CD1c-positive myeloid dendritic cell (primary cell): ENCODE data around the gene TMEM18.

Experiments used
- DNase-seq: peaks from one replicate; pipeline ENCODE4 v3.0.0-alpha.2; 2016; ENCODE audit errors: extremely low spot score

TMEM18 gene

DNA sequence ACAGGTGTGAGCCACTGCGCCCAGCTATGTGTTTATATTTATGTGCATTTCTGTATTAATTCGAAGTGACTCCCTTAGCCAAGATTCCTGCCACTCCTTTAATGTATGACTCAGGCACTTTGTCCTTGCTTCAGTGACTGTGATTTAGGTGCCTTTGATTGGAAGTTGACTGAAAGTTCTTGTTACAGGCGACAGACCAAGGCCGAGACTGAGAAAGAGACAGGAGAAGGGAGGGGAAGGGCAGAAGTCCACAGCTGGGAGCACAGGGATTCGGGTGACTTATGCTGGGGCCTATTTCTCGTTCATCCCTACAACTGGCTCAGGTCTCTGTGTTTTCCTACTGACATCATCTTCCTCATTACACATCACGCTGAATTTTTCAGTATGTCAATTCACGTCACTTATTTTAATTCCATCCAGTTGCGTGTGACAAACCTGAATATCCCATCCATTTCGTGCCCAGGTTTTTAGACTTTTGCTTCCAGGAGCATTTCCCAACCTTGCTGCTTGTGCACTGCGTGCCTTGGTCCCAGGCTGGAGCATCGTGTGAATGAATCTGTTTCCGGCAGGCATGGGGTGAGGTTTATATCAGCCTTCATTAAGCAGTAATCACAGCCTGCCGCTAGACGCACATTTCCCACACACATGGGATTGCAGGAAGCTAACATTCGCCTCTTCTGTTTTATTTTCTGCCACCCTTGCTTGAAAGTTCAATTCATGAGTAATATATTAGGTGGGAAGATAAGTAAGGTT, 42.4 kb downstream of the TMEM18 start:
- DNase-seq, result no peak

- DNase-seq, result no peak
These were observed 43.2 kb downstream of the TMEM18 start for GRCh38 chr2:634041-634440.

DNA sequence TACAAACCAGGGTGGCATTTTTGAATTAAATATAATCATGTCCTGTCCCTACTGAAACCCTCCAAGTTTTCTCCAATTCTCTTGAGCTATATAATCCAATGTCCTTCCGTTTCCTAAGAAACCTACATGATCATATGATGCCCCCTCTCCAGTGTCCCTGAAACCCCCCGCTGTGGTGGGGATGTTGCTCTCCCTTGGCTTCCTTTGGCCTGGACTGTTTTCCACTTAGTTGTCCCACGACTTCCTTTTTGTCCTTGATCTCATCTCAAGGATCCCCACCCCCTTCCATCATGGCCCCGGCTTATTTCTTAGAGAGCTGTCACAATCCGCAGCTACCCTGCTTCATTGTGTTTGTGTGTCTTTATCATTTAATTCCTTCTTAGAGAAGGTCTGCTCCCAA, 43.8 kb downstream of the TMEM18 start:
- no peak for DNase-seq

DNA sequence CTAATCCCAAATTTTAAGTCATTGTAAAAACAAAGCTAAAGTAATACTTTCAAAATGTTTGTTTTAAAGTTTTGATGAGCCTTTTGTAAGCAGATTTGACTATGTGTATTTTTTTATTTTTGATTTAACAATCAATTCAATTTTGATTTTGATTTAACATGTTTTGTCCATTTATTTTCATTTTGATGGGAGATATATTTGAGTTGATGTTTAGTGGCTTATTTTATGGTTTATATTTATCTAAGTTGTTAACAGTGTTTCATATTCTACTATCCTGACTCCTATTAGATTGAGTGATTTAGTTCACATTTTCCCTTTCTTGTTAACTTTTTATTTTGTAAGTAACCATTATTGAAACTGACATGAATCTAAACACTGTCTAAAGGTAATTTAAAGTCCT, 44.7 kb downstream of the TMEM18 start:
- DNase-seq, result no peak

DNA sequence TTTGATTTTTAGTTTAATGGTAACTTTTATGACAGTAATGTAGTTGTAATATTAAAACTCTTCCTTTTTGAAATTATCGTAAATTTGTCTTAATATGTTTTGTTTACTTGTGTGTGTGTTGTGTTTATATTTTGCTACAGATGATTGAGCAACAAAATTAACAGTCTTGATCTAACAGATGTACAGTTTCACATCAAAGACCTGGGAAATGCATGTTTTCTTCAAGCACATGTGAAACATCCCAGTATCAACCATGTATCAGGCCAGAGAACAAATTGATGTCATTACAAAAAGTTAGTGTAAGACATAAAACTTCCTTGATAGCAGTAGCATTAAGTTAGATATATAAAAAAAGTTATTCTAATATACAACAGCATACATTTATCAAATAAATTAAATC, 45.5 kb downstream of the TMEM18 start:
- DNase-seq, result no peak

DNA sequence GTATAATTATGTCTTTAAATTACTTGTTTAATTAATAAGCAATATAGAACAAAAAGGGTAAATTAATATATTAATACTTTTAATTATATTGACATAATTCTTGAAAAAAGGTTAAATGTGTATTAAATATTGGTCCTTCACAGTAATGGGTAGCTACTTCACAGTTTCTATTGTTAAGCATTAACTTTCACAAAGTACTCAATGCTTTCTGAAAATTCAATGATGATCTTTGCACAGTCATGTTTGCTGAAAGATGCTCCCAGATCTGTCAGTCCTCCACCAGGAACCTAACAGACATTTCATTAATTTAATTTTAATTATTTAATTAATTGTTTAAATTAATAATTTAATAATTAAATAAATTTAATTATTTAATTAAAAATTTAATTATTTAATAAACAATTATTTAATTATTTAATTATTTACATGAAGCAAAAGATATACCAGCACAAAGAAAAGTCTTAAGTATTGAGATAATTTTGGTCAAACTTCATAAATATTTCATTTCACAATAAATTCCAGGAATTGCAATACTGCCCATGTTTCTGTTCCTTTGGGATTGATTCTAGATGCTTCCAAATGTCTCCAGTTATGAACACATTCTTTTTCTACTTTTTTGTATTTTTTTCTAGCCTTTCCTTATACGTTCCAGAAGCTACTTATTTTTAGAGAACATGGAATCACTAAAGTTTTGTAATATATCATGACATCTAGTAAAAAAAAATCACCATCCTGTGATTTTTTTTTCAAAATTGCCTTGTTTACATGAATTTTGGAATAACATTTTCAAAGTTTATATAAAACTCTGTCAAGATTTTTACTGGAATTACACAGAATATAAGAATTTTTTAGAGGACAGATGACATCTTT, 46.5 kb downstream of the TMEM18 start:
- no peak for DNase-seq

GRCh38 chr2:629961-630360, 47.2 kb downstream of the TMEM18 start:
- DNase-seq, result no peak

- DNase-seq, result no peak
These were observed 48.6 kb downstream of the TMEM18 start for GRCh38 chr2:628651-629050.

GRCh38 chr2:627926-628560, 49.2 kb downstream of the TMEM18 start:
- DNase-seq, result no peak

- no peak for DNase-seq
These were observed 49.9 kb downstream of the TMEM18 start for GRCh38 chr2:627340-627709.

GRCh38 chr2:626491-627339, 50.5 kb downstream of the TMEM18 start:
- DNase-seq, result no peak

- no peak for DNase-seq
These were observed 51.5 kb downstream of the TMEM18 start for GRCh38 chr2:625415-626333.

GRCh38 chr2:624551-625347, 52.5 kb downstream of the TMEM18 start:
- DNase-seq, result no peak

GRCh38 chr2:624096-624495, 53.1 kb downstream of the TMEM18 start:
- DNase-seq, result no peak

GRCh38 chr2:623130-623922, 53.9 kb downstream of the TMEM18 start:
- DNase-seq, result no peak

DNA sequence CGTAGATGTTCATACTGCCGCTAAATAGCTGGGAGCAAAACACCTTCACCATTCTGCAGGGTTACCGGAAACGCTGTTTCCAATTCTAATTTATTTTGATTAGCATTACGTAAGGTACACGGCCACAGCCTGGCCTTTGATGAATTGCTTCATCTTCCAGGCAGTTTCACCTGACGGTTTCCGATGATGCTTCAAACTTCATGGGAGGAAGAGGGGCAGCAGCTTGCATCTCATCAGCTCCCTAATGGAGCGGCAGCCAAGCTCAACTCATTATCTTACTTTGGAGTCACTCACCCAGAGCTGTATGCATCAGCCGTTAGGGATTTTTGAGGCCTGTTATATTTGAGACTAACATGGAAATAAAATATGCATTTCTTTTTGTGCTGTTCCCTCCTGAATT, 54.8 kb downstream of the TMEM18 start:
- no peak for DNase-seq

DNA sequence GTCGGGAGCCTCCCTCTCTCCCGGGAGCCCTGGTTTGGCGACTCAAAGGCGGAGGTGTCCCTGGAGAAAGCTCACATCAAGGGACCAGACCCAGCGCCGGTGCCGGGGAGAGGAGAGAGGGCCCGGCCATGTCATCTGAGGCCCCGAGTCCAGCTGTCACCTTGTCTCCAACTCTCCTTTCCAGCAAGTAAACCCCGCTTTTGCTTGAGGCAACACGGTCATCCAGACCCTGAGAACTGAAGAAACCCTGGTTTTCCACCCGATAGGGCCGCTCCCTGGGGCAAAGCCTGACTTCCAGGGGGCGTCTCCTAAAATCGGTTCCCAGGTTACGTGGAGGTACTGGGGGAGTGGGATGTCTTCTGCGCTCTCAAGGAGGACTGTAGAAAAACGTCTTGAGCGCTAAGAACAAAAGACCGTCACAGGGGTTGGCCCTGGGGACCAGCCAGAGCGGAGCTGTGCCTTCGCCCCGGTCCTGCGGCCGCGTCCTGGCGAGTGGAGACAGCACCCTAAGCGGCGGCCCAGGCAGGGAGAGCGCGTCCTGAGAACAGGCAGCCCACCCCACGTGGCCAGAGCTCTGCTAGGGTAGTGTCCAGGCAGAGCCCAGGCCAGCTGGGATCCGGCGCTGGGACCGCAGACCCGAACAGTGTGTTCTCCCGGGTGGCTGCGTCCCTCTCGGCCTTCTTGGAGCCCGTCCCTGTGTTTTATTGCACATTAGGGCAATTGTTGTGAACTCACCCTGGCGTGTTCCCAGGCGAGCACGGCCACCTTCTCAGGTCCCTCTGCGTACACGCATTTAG, 55.7 kb downstream of the TMEM18 start:
- DNase-seq, result no peak
